Measurements from ENCODE around the gene PLB1. TPM values are rescaled to one million over a fixed set of nuclear protein-coding genes. Genes with fewer than 3 reads are reported as not detected.

Gene PLB1
- polyA plus RNA-seq, 2 donors, result 0.94 to 1.3 TPM

GRCh38 chr2:28538652-28539051 is 42.8 kb downstream of the PLB1 start:
- Histone ChIP-seq H3K4me1 (ENCODE audit: control insufficient read depth in 2 of 2, insufficient read depth in 2 of 2, low read length in 1 of 2) (peaks cover 0 to 2% of the 10 kb centered on the region in 2 donors), H3K27ac (ENCODE audit: low read depth in 2 of 2, low read length in 1 of 2) (no peak overlapping the region), H3K27me3 (ENCODE audit: control insufficient read depth in 1 of 2, insufficient read depth in 2 of 2, low read length in 2 of 2) (no peaks in the 10 kb centered on the region), H3K9me3 (ENCODE audit: control insufficient read depth in 2 of 2, insufficient read depth in 1 of 2, low read depth in 1 of 2, low read length in 1 of 2) (no peaks in the 10 kb centered on the region), H3K36me3 (ENCODE audit: control insufficient read depth in 2 of 2, insufficient read depth in 2 of 2, low read length in 1 of 2) (no peaks in the 10 kb centered on the region), H3K4me3 (ENCODE audit: low read depth in 1 of 2, low read length in 2 of 2) (no peak overlapping the region)
- 86% methylated on average over 9 of the region's 9 CpGs for WGBS, 2 donors

- no peak overlapping the region for H3K27ac ChIP-seq (ENCODE audit: low read depth in 2 of 2, low read length in 1 of 2)
- H3K4me1 ChIP-seq (ENCODE audit: control insufficient read depth in 2 of 2, insufficient read depth in 2 of 2, low read length in 1 of 2), result peaks cover 0 to 2% of the 10 kb centered on the region in 2 donors
- 38 to 43% methylated on average over 14 of the region's 14 CpGs for WGBS, 2 donors
- no peak overlapping the region for H3K4me3 ChIP-seq (ENCODE audit: low read depth in 1 of 2, low read length in 2 of 2)
- no peaks in the 10 kb centered on the region for H3K9me3 ChIP-seq (ENCODE audit: control insufficient read depth in 2 of 2, insufficient read depth in 1 of 2, low read depth in 1 of 2, low read length in 1 of 2)
- no peaks in the 10 kb centered on the region for H3K36me3 ChIP-seq (ENCODE audit: control insufficient read depth in 2 of 2, insufficient read depth in 2 of 2, low read length in 1 of 2)
- H3K27me3 ChIP-seq (ENCODE audit: control insufficient read depth in 1 of 2, insufficient read depth in 2 of 2, low read length in 2 of 2), result no peaks in the 10 kb centered on the region
Measured at GRCh38 chr2:28539118-28539541, 43.3 kb downstream of the PLB1 start.

- 86 to 87% methylated on average over 20 of the region's 20 CpGs for WGBS, 2 donors
- H3K27me3 ChIP-seq (ENCODE audit: control insufficient read depth in 1 of 2, insufficient read depth in 2 of 2, low read length in 2 of 2), result no peaks in the 10 kb centered on the region
- peaks cover 0 to 13% of the 10 kb centered on the region in 2 donors for H3K4me1 ChIP-seq (ENCODE audit: control insufficient read depth in 2 of 2, insufficient read depth in 2 of 2, low read length in 1 of 2)
- no peak overlapping the region for H3K27ac ChIP-seq (ENCODE audit: low read depth in 2 of 2, low read length in 1 of 2)
- H3K9me3 ChIP-seq (ENCODE audit: control insufficient read depth in 2 of 2, insufficient read depth in 1 of 2, low read depth in 1 of 2, low read length in 1 of 2), result no peaks in the 10 kb centered on the region
- H3K36me3 ChIP-seq (ENCODE audit: control insufficient read depth in 2 of 2, insufficient read depth in 2 of 2, low read length in 1 of 2), result no peaks in the 10 kb centered on the region
- no peak overlapping the region for H3K4me3 ChIP-seq (ENCODE audit: low read depth in 1 of 2, low read length in 2 of 2)
Measured at GRCh38 chr2:28543316-28544035, 47.6 kb downstream of the PLB1 start.

- Histone ChIP-seq H3K9me3 (ENCODE audit: control insufficient read depth in 2 of 2, insufficient read depth in 1 of 2, low read depth in 1 of 2, low read length in 1 of 2) (no peaks in the 10 kb centered on the region), H3K4me3 (ENCODE audit: low read depth in 1 of 2, low read length in 2 of 2) (no peak overlapping the region), H3K27me3 (ENCODE audit: control insufficient read depth in 1 of 2, insufficient read depth in 2 of 2, low read length in 2 of 2) (no peaks in the 10 kb centered on the region), H3K27ac (ENCODE audit: low read depth in 2 of 2, low read length in 1 of 2) (no peak overlapping the region), H3K4me1 (ENCODE audit: control insufficient read depth in 2 of 2, insufficient read depth in 2 of 2, low read length in 1 of 2) (peaks cover 0 to 13% of the 10 kb centered on the region in 2 donors), H3K36me3 (ENCODE audit: control insufficient read depth in 2 of 2, insufficient read depth in 2 of 2, low read length in 1 of 2) (no peaks in the 10 kb centered on the region)
- WGBS, 2 donors, result 80 to 85% methylated on average over 5 of the region's 5 CpGs
Measured at GRCh38 chr2:28544036-28544346, 48.1 kb downstream of the PLB1 start.

- H3K9me3 ChIP-seq (ENCODE audit: control insufficient read depth in 2 of 2, insufficient read depth in 1 of 2, low read depth in 1 of 2, low read length in 1 of 2), result no peaks in the 10 kb centered on the region
- peak overlapping the region in 1 of 2 donors; percentile 76 for H3K27ac ChIP-seq (ENCODE audit: low read depth in 2 of 2, low read length in 1 of 2)
- whole genome bisulfite sequencing, 2 donors, result 67 to 75% methylated on average over 8 of the region's 8 CpGs
- H3K27me3 ChIP-seq (ENCODE audit: control insufficient read depth in 1 of 2, insufficient read depth in 2 of 2, low read length in 2 of 2), result no peaks in the 10 kb centered on the region
- no peak overlapping the region for H3K4me3 ChIP-seq (ENCODE audit: low read depth in 1 of 2, low read length in 2 of 2)
- no peaks in the 10 kb centered on the region for H3K36me3 ChIP-seq (ENCODE audit: control insufficient read depth in 2 of 2, insufficient read depth in 2 of 2, low read length in 1 of 2)
- peaks cover 0 to 13% of the 10 kb centered on the region in 2 donors for H3K4me1 ChIP-seq (ENCODE audit: control insufficient read depth in 2 of 2, insufficient read depth in 2 of 2, low read length in 1 of 2)
Measured at GRCh38 chr2:28544405-28544921, 48.6 kb downstream of the PLB1 start.

- peak overlapping the region; percentile 39 to 76 for H3K27ac ChIP-seq (ENCODE audit: low read depth in 2 of 2, low read length in 1 of 2)
- H3K9me3 ChIP-seq (ENCODE audit: control insufficient read depth in 2 of 2, insufficient read depth in 1 of 2, low read depth in 1 of 2, low read length in 1 of 2), result no peaks in the 10 kb centered on the region
- H3K4me1 ChIP-seq (ENCODE audit: control insufficient read depth in 2 of 2, insufficient read depth in 2 of 2, low read length in 1 of 2), result peaks cover 0 to 11% of the 10 kb centered on the region in 2 donors
- 51% methylated on average over 18 of the region's 18 CpGs for WGBS, 2 donors
- no peak overlapping the region for H3K4me3 ChIP-seq (ENCODE audit: low read depth in 1 of 2, low read length in 2 of 2)
- H3K27me3 ChIP-seq (ENCODE audit: control insufficient read depth in 1 of 2, insufficient read depth in 2 of 2, low read length in 2 of 2), result no peaks in the 10 kb centered on the region
- no peaks in the 10 kb centered on the region for H3K36me3 ChIP-seq (ENCODE audit: control insufficient read depth in 2 of 2, insufficient read depth in 2 of 2, low read length in 1 of 2)
Measured at GRCh38 chr2:28544922-28545589, 49.2 kb downstream of the PLB1 start.

- Histone ChIP-seq H3K27me3 (ENCODE audit: control insufficient read depth in 1 of 2, insufficient read depth in 2 of 2, low read length in 2 of 2) (no peaks in the 10 kb centered on the region), H3K27ac (ENCODE audit: low read depth in 2 of 2, low read length in 1 of 2) (peak overlapping the region; percentile 39 to 76), H3K4me1 (ENCODE audit: control insufficient read depth in 2 of 2, insufficient read depth in 2 of 2, low read length in 1 of 2) (peaks cover 0 to 11% of the 10 kb centered on the region in 2 donors), H3K36me3 (ENCODE audit: control insufficient read depth in 2 of 2, insufficient read depth in 2 of 2, low read length in 1 of 2) (no peaks in the 10 kb centered on the region), H3K9me3 (ENCODE audit: control insufficient read depth in 2 of 2, insufficient read depth in 1 of 2, low read depth in 1 of 2, low read length in 1 of 2) (no peaks in the 10 kb centered on the region), H3K4me3 (ENCODE audit: low read depth in 1 of 2, low read length in 2 of 2) (no peak overlapping the region)
- WGBS, 2 donors, result 48 to 60% methylated on average over 9 of the region's 9 CpGs
Measured at GRCh38 chr2:28545590-28546200, 49.8 kb downstream of the PLB1 start.

- Histone ChIP-seq H3K4me3 (ENCODE audit: low read depth in 1 of 2, low read length in 2 of 2) (no peak overlapping the region), H3K27me3 (ENCODE audit: control insufficient read depth in 1 of 2, insufficient read depth in 2 of 2, low read length in 2 of 2) (no peaks in the 10 kb centered on the region), H3K4me1 (ENCODE audit: control insufficient read depth in 2 of 2, insufficient read depth in 2 of 2, low read length in 1 of 2) (peaks cover 0 to 11% of the 10 kb centered on the region in 2 donors), H3K36me3 (ENCODE audit: control insufficient read depth in 2 of 2, insufficient read depth in 2 of 2, low read length in 1 of 2) (no peaks in the 10 kb centered on the region), H3K27ac (ENCODE audit: low read depth in 2 of 2, low read length in 1 of 2) (peak overlapping the region; percentile 5 to 76), H3K9me3 (ENCODE audit: control insufficient read depth in 2 of 2, insufficient read depth in 1 of 2, low read depth in 1 of 2, low read length in 1 of 2) (no peaks in the 10 kb centered on the region)
- 33 to 43% methylated on average over 7 of the region's 7 CpGs for WGBS, 2 donors
Measured at GRCh38 chr2:28546242-28546641, 50.4 kb downstream of the PLB1 start.

- no peak overlapping the region for H3K4me3 ChIP-seq (ENCODE audit: low read depth in 1 of 2, low read length in 2 of 2)
- H3K27me3 ChIP-seq (ENCODE audit: control insufficient read depth in 1 of 2, insufficient read depth in 2 of 2, low read length in 2 of 2), result no peaks in the 10 kb centered on the region
- WGBS, 2 donors, result 72 to 77% methylated on average over 7 of the region's 7 CpGs
- peaks cover 0 to 11% of the 10 kb centered on the region in 2 donors for H3K4me1 ChIP-seq (ENCODE audit: control insufficient read depth in 2 of 2, insufficient read depth in 2 of 2, low read length in 1 of 2)
- no peak overlapping the region for H3K27ac ChIP-seq (ENCODE audit: low read depth in 2 of 2, low read length in 1 of 2)
- no peaks in the 10 kb centered on the region for H3K9me3 ChIP-seq (ENCODE audit: control insufficient read depth in 2 of 2, insufficient read depth in 1 of 2, low read depth in 1 of 2, low read length in 1 of 2)
- H3K36me3 ChIP-seq (ENCODE audit: control insufficient read depth in 2 of 2, insufficient read depth in 2 of 2, low read length in 1 of 2), result no peaks in the 10 kb centered on the region
Measured at GRCh38 chr2:28547223-28547860, 51.5 kb downstream of the PLB1 start.

All from esophagus (tissue), 2 donors.